H1 (cell line): ENCODE results near the gene SLC39A2. TPM values are rescaled to one million over a fixed set of nuclear protein-coding genes. Genes with fewer than 3 reads are reported as not detected.

Source experiments
- TCF12 ChIP-seq: IDR thresholded peaks from 2 replicates; pipeline ENCODE4 v1.6.1; 2011; ENCODE audit warnings: low read depth, mild to moderate bottlenecking, low read length
- polyA plus RNA-seq, 7 experiments: library from polyadenylated mRNA; depleted of rRNA in 3 of 7; stranded (reverse) in 5 of 7; unstranded in 2 of 7; fragments of >200 nt in 5 of 7; fragments of 200-250 nt in 2 of 7; gene quantifications; 1 replicate in 5 of 7; 2 replicates in 1 of 7; 4 replicates in 1 of 7; pipeline versions ENCODE4 v1.2.1 to v1.2.3, GENCODE V29; 2011 to 2013; ENCODE audit warnings: missing spikeins in 2 of 7, mixed read lengths in 2 of 7
- total RNA-seq: library from RNA; stranded (reverse); fragmentation: NEBNext Ultra II Directional; extraction: Animal tissue kit (Norgen Biotek cat#: 25700); gene quantifications from 2 replicates; pipeline ENCODE4 v1.2.1, GENCODE V29; 2021

The SLC39A2 gene
- total and polyA plus RNA-seq, 2 of the 8 experiments (the other 6 are each of a cell fraction or from before 2014, with no cell fraction given) = 0.14 to 0.22 TPM

DNA sequence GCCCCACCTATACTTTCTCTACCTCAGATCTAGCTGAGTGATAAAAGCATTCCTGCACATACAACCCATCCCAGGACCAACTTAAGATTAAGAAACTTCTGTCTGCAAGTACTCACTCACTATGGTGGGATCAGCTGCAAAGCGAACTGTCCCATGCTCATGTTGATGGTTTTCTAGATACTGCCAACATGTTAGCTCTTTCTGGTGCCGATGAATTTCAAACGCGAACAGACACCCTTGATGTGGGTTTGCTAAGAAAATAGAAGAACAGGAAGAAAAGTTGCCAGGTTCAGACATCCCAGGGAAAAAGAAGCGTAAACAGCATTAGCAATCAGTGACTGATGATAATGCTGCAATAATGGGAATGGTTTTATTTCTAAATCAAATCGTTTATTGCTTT lies 1.5 kb upstream of the SLC39A2 start (continued):
- TF ChIP-seq TCF12 = no peak
